HL-60 (cell line): Measurements from ENCODE around the gene LMLN.

Experiments
- POLR2AphosphoS5 ChIP-seq: IDR thresholded peaks from 2 replicates; pipeline ENCODE4 v1.6.1; 2012; ENCODE audit warnings: low read depth
- TF ChIP-seq, protein P1 (sequence below): IDR thresholded peaks from one replicate; pipeline ENCODE4 v1.5.1; 2011; ENCODE audit warnings: low read length, control low read depth, inconsistent platforms; ENCODE audit not compliant: insufficient read depth

DNA sequence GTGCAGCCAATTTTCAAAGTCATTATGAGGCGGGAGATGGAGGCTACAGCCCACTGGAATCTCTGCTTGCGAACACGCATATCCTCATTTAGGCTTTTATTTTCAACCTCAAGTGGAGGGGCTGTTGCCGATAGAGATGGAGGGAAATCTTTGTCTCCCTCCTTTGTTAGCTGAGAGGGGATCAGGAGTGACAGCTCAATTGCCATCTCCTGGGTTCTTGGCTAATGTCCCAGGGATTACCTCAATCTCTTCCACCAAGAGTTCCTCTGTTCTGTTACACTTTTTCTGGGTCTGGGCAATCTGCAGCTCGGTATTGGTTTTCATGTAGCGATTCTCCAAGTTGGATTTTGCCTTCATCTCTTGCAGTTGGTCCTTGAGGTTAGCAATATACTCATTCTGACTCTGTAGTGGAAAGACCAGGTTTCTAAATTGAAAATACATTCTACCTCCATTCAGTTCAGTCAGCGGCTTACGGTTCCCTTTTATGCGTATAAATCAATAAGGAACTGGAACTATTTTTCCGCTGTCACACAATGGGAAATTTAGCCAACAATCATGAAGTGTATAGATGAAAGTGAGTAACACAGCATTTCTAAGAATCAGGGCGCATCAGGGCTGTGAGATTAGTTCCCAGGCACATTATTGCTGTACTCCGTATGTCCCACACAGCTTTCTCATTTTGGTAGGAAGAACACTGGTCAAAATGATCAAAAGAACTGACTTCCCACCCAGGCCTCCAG lies 46.2 kb upstream of the LMLN start:
- TF ChIP-seq, protein P1, sequence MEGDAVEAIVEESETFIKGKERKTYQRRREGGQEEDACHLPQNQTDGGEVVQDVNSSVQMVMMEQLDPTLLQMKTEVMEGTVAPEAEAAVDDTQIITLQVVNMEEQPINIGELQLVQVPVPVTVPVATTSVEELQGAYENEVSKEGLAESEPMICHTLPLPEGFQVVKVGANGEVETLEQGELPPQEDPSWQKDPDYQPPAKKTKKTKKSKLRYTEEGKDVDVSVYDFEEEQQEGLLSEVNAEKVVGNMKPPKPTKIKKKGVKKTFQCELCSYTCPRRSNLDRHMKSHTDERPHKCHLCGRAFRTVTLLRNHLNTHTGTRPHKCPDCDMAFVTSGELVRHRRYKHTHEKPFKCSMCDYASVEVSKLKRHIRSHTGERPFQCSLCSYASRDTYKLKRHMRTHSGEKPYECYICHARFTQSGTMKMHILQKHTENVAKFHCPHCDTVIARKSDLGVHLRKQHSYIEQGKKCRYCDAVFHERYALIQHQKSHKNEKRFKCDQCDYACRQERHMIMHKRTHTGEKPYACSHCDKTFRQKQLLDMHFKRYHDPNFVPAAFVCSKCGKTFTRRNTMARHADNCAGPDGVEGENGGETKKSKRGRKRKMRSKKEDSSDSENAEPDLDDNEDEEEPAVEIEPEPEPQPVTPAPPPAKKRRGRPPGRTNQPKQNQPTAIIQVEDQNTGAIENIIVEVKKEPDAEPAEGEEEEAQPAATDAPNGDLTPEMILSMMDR: no peak
- no peak for TF ChIP-seq POLR2AphosphoS5
